Activated CD8-positive, alpha-beta memory T cell treated with anti-CD3 and anti-CD28 coated beads for 48 hours (primary cell): ENCODE measurements around the gene ACOT4.
"Not testable (repeated sequence)": the region's sequence is repeated elsewhere in the genome, so short reads cannot be mapped to it uniquely, and the experiment has no call there.

Experiments
- DNase-seq, 3 experiments: peaks; one replicate each; pipeline ENCODE4 v3.0.0-alpha.2; 2020; ENCODE audit warnings: low read depth in 2 of 3, low spot score in 2 of 3

Gene ACOT4

DNA sequence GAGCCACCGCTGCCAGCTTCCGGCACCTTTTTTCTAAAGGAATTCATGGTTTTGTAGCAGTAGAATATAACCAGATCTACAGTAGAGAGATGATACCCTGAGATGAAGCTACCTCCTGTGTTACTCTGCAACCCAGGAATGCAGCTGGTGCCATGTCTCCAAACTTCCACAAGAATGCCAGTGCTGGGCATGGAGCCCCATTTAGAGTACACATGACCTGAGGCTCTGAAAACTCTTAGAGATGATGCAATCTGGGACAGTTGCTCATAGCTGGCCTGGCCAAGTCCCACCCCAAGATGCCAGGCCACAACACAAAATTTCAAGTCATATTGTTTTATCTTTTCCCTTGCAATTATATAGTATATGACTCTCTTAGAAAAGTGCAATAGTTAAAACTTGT lies 14.5 kb upstream of the ACOT4 start:
- not testable (repeated sequence) for DNase-seq

DNA sequence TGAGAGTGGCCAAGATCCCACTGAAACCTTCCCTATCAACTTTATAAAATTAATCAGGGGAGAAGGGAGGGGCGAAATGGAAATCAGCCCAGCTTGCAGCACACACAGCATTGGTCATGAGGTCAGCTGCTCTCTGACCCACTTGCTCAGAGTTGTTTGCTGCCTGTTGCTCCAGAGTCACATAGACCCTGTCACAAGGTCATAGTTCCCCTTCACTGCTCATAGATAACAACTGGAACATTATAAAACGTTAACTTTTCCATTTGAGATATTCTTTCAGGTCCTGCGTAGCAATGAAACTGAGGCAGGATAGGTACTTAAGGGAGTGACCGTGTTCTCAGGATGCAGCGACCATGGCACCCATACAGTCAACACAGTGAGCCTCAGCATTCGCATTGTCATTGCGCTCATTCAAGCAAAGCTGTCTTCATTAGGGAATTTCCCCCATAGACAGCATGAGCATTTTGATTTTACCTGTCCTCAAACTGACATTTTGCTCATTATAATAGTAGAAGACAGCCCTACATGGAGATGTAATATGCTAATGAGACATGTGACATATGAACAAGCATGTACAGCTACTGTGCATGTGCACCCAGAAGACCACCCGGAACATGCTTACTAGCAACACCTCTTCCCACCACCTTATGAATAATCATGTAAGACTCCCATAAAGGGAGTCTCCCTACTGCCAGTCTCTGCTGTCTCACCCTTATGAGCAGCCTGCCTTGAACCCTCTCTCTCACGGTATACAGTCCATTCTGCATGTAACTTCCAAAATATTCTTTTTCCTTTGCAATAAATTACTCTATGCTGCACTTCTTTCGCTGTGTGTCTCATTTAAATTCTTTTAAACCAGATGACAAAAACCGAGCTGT lies 9.3 kb upstream of the ACOT4 start:
- DNase-seq, result not testable (repeated sequence)

DNA sequence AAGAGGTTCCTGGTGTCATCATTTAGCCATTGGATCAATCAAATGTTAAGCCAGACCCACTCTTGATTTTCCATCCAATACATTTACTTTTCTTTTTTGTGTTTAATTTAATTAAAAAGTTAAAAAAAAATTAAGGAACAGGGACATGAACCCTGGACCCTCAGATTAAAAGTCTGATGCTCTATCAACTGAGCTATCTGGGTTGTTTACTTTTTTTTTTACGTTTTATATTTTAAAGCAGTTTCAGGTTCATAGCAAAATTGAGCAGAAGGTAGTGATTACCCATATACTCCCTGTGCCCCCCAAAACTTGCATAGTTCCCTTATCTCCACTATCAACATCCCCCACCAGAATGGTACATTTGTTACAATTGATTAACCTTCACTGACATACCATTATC lies 3.0 kb upstream of the ACOT4 start:
- DNase-seq, result no peak

DNA sequence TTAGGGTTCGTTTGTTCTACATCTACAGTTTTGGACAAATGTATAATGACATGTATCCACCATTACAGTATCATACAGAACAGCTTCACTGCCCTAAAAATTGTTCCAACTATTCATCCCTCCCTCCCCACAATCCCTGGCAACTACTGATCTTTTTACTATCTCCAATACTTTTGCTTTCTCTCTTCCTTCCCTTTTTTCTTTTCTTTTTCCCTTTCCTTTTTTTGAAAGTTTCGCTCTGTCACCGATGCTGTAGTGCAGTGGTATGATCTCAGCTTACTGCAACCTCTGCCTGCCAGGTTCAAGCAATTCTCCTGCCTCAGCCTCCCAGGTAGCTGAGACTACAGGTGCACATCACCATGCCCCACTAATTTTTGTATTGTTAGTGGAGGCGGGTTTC lies 2.6 kb upstream of the ACOT4 start:
- DNase-seq, result no peak

DNA sequence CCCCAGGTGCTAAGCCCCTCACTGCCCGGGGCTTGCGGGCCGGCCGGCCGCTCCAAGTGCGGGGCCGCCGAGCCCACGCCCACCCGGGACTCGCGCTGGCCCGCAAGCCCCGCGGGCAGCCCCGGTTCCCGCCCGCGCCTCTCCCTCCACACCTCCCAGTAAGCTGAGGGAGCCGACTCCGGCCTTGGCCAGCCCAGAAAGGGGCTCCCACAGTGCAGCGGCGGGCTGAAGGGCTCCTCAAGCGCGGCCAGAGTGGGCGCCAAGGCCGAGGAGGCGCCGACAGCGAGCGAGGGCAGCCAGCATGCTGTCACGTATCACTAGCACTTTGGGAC lies 1.0 kb upstream of the ACOT4 start:
- DNase-seq, result not testable (repeated sequence)

DNA sequence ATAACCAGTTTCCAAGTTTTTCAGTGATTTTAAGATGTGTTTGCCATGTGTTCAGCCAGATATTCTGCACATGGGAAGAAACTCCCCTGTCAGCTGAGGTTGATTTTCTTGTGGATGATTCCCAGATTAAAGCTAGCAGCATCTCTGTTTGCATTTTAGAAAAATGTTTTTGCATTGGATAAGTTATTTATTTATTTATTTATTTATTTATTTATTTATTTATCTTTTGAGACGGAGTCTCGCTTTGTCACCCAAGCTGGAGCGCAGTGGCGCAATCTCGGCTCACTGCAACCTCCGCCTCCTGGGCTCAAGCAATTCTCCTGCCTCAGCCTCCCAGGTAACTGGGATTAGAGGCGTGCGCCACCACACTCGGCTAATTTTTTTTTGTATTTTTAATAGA lies 2.8 kb downstream of the ACOT4 start:
- no peak for DNase-seq

DNA sequence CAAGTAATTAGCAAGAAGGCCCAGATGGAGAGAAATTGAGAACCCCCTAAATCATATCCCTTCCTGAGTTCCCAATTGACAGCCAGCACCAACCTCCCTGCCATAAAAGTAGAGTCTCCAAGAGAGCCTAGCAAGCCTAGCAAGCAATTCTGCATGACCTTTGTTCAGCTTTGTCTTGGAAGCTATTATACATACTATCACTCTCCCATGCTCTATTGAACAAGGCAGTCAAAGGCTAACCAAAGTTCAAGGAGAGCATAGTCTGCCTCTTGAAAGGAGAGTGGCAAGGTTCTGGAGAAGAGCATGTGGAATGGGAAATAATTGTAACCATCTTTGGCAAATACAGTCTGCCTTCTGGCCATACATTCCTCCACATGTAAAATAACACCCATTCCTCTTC lies 7.8 kb downstream of the ACOT4 start:
- no peak for DNase-seq

DNA sequence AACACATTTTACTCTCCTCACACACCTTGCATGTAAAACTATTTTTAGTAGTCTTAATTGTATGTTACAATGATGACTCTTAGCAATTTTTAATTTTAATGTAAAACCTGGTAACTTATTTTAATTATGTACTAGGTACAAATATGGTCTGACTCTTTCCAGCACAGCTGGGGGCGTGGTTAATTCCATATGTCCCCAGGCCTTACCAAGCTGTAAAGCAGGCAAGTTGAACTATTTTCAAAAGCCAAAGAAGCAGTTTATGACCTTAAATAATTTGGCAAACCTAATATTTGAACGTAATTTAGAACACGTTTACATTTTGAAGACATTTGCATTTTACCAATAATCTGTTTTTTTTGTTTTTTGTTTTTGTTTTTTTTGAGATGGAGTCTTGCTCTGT lies 11.3 kb downstream of the ACOT4 start:
- DNase-seq, result no peak

DNA sequence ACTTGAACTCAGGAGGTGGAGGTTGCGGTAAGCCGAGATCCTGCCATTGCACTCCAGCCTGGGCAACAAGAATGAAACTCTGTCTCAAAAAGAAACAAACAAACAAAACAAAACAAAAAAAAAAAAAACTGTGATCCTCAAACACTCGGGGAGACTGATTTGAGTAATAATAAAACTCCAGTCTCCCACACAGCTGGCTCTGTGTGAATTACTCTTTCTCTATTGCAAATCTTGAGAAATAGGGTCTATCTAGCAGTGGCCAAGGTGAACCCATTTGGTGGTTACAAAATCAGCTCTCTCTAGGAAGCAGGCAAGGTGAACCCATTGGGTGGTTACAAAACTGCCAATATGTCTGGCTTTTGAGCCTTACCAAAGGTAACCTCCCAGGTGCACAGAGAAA lies 14.6 kb downstream of the ACOT4 start:
- no peak for DNase-seq

DNA sequence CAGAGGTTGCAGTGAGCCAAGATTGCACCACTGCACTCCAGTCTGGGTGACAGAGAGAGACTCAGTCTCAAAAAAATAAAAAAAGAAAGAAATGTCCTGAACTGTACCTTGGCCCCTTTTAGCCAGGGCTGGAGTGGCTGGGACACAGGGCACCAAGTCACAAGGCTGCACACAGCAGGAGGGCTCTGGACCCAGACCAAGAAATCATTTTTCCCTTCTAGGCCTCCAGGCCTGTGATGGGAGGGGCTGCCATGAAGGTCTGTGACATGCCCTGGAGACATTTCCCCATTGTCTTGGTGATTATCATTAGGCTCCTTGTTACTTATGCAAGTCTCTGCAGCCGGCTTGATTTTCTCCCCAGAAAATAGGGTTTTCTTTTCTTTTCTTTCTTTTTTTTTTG lies 15.6 kb downstream of the ACOT4 start:
- DNase-seq, result no peak

DNA sequence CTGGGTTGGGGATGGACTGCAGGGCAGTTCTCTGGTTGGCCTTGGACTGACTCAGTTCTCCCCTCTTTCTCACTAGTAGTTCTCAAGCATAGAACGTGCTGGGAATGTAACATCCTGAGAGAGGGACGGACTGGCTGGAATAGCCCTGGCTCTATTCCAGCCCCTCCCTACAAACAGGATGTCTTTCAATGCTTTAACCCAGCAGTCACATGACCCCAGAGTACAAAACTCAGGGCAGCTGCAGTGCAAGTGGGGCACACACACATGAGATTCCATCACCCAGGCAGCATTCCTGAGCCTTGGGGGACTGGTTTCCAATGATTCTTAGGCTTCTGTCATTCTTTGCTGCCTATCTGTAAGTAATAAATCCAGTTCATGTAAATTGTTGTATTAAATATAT lies 19.0 kb downstream of the ACOT4 start:
- no peak for DNase-seq

DNA sequence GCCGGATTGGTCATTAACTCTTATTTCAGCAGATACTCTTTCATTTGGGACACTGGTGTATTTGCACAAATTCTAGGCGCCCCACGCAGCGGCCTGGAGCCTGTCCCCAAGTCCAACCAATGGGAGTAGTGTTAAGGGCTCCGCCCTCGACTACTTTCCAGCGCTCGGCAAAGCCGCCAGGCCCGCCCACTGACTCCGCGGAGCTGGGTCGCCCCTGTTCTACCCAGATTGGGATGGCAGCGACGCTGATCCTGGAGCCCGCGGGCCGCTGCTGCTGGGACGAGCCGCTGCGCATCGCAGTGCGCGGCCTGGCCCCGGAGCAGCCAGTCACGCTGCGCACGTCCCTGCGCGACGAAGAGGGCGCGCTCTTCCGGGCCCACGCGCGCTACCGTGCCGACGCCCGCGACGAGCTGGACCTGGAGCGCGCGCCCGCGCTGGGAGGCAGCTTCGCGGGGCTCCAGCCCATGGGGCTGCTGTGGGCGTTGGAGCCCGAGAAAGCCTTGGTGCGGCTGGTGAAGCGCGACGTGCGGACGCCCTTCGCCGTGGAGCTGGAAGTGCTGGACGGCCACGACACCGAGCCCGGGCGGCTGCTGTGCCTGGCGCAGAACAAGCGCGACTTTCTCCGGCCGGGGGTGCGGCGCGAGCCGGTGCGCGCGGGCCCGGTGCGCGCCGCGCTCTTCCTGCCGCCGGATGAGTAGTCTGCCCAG lies 20.8 kb downstream of the ACOT4 start, which contains the start of gene ACOT6:
Gene ACOT6 (plus strand): TSS at position 179 of the 707 bp plus-strand sequence. CDS start 55 bp downstream, at position 234.
- DNase-seq, result peak; percentile 30 to 42 (median 40)

DNA sequence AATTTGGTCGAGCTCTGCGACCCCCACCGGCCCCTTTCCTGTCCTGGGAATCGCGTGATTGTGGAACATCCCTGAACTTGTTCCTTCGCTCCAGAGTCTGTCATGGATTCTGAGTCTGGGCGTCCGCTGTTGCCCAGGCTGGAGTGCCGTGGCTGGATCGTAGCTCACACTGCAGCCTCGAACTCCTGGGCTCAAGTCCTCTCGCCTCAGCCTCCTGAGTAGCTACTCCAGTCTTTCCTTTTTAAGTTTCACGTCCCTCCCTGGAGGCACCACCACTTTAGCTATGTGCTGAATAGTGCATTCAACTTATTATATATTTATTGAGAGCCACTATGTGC lies 21.3 kb downstream of the ACOT4 start:
- no peak for DNase-seq

DNA sequence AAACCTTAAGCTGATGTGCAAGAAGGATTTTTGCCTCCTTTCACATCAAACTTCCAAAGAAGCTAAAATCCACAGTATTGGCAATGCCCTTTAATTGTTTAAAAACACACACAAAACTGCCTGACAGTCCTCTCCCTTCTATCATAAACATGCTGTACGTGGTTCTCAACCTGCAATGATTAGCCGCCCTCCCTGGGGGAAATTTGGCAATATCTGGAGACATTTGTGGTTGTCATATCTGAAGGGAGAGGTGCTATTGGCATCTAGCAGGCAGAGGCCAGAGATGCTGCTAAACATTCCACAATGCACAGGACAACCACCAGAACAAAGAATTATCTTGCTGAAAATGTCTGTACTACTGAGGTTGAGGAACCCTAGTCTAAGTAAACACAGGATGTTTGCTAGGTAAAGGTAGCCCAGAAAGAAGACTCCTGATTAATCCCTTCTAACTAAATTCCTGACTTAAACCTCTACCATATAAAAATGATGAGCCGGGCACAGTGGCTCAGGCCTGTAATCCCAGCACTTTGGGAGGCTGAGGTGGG lies 21.8 kb downstream of the ACOT4 start:
- DNase-seq, result no peak

DNA sequence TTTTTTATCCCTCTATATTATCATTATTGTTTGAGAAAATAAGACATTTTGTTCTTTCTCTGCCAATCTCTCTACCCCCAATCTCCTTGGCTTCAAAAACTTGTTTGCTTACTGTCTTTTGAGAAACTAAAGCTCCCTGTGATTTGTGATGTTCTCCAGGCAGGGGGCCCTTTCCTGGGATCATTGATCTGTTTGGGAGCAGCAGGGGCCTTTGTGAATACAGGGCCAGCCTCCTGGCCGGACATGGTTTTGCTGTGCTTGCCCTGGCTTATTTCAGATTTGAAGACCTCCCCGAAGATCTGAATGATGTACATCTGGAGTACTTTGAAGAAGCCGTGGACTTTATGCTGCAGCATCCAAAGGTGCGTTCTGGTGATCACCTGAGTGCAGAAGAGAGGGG lies 25.2 kb downstream of the ACOT4 start:
- no peak for DNase-seq

DNA sequence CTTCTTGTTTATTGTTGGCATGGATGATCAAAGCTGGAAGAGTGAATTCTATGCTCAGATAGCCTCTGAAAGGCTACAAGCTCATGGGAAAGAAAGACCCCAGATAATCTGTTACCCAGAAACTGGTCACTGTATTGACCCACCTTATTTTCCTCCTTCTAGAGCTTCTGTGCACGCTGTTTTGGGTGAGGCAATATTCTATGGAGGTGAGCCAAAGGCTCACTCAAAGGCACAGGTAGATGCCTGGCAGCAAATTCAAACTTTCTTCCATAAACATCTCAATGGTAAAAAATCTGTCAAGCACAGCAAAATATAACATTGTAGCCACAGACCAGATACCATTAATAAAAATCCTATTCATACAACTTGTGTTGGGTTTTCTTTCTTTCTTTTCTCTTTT lies 27.9 kb downstream of the ACOT4 start:
- DNase-seq, result no peak

DNA sequence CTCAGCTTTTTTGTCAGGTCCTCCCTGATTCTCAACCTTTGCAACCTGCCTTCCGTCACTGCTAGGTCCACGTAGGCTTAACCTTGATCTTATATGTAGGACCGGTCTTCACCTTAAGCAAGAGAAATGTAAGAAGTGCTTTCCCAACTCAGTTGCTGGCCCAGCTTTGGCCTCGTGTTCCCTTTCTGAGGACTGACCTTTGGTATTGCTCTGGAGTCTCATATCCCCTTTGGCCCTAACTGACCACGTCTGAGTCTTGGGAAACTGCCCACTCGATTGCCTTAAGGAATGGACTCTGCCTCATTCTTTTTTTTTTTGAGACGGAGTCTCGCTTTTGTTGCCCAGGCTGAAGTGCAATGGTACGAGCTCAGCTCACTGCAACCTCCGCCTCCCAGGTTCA lies 28.6 kb downstream of the ACOT4 start:
- no peak for DNase-seq

DNA sequence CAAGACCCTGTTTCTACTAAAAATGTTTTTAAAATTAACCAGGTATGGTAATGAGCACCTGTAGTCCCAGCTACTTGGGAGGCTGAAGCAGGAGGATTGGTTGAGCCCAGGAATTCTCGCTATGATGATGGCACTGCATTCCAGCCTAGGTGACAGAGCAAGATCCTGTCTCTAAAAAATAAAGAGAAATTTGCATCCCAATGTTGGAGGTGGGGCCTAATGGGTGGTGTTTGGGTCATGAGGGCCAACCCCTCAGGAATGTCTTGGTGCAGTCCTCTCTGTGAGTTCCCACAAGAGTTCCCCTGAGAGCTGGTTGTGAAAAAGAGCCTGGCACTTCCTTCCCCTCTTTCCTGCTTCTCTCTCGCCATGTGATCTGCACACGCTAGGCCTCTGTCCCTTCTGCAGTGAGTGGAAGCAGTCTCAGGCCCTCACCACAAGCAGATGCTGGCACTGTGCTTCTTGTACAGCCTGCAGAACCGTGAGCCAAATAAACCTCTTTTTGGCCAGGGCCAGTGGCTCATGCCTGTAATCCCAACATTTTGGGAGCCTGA lies 31.9 kb downstream of the ACOT4 start:
- DNase-seq, result no peak

DNA sequence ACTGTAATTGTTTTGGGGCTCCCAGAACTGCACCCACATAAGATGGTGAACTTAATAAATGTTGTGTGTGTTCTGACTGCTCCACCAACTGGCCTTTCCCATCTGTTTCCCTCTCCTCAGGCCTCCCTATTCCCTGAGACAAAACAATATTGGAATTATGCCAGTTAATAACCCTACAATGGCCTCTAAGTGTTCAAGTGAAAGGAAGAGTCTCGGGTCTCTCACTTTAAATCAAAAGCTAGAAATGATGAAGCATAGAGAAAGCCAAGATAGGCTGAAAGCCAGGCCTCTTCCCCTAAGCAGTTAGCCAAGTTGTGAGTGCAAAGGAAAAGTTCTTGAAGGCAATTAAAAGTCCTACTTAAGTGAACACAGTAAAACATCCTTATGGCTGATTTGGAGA lies 34.0 kb downstream of the ACOT4 start:
- no peak for DNase-seq

DNA sequence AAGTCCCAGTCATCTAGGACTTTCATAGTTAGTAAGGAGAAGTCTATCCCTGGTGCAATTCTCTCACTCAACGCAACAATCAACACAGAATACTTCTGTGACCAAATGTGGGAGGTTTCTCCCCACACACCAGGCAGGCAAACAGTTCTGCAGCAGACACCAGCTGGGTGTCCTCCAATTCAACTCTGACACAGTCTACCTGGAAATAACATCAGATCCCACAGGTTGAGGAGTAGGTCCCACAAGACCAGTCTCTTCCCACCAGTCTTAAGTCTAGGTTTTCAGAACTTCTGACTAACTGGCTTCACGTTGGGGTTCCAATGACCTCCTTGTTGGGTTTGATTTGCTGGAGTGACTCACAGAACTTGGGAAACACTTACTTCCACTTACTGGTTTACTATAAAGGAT lies 35.5 kb downstream of the ACOT4 start:
- no peak for DNase-seq

DNA sequence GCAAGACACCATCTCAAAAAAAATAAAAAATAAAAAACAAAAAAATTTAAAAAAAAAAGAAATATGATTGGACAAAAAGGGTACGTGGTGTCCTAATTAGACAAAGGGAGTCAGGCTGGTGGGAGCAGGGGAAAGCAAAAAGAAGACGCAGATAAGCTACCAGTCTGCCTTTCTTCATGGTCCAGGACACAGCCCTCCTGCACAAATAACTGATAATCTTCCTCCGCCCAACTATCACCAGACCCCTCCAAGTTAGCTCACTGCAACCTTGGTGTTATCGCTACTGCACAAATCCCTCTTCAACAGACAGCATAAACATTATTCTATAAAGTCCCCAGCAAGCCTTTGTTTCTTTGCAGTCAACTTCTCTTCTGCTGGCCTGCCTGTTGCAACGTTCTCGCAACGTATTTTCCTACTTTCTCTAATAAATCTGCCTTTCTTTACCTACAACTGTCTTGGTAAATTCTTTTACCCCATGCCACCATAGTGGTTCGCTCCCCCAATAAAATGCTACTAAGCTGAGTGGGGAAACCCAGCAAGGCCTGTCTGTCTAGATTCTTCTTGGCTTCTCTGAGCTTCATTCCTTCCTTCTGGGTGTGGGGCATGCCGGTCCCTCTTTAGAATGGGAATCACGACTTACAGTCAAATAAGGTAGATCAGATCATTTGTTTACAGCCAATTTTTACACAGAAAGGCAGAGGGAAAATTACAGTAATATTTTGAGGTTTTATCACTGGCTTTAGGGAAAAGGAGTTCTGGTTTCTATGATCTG lies 38.5 kb downstream of the ACOT4 start:
- no peak for DNase-seq
